Activated T-cell treated with anti-CD3 and anti-CD28 coated beads, Interleukin-2, amount 50 U/mL, for 48 hours (primary cell): Measurements from ENCODE around the gene PHKG2.

Experiments used
- DNase-seq, 2 experiments: peaks; one replicate each; pipeline ENCODE4 v3.0.0-alpha.2; 2020

PHKG2 gene

DNA sequence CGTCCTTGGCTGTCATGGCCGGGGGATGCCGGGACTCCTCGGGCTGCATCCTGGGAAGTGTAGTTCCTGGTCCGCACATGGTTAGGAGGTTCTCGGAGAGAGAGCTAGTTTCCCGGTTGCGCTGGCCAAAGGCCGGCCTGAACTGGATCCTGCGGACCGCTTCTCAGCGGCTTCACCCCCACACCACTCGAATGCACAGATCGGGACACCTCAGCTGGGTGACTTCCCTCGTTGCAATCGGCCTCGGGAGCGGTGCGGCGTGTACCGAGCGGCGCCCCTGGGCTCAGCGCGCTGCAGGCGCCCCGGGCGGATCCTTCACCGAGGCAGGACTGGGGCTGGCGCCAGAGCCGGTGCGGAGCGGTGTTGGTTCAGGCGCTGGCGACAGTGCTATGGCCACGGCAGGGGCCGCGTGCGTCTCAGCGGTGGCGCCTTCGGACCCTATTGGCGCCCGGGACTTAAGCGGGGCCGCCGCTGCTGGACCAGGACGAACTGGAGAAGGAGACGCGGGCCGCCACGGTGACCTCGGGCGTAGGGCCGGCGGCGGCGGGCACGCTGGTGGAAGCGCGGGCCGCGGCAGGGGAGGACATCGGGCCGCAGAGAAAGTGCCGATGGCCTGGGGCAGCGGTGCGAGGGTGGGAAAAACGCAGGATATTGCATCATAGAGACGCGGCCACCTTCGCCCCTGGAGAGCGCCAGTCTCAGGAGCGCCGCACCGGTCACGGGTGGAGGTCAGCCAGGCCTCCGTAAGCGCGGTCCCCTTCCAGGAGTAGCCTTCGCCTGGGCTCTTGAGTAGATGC, 27.4 kb downstream of the PHKG2 start:
- peak; percentile 76 to 80 for DNase-seq

DNA sequence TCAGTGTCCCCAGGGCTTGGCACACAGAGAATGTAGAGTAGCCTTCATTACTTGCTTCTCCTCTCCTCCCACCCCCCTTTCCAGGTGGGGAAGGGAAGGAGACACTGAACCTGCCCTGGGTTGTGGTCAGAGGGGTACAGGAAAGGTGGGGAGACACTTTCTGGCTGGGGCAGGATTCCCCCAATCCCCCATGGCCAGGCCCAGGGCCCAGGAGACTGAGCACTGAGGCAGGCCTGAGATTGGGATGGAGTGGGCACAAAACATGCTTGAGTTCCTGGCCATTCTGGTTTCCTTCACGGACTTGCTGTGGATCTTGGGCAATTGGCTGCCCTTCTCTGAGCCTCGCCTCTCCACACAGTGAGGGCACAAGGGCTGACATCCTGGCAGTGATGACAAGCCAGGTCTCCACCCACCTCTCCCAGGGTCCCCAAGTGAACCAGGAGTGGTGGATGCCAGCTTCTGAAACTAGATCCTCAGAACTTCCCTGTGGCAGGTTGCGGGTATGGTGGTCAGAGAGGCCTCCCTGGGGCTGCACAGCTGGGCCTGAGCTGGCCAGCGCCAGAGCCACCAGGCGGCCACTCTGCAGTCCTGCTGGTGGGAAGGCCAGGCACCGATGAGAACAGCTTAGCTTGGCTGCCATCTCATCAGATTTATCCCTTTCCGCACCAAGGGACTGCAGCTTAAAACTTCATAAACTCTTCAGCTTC, 29.5 kb downstream of the PHKG2 start:
- DNase-seq: no peak

DNA sequence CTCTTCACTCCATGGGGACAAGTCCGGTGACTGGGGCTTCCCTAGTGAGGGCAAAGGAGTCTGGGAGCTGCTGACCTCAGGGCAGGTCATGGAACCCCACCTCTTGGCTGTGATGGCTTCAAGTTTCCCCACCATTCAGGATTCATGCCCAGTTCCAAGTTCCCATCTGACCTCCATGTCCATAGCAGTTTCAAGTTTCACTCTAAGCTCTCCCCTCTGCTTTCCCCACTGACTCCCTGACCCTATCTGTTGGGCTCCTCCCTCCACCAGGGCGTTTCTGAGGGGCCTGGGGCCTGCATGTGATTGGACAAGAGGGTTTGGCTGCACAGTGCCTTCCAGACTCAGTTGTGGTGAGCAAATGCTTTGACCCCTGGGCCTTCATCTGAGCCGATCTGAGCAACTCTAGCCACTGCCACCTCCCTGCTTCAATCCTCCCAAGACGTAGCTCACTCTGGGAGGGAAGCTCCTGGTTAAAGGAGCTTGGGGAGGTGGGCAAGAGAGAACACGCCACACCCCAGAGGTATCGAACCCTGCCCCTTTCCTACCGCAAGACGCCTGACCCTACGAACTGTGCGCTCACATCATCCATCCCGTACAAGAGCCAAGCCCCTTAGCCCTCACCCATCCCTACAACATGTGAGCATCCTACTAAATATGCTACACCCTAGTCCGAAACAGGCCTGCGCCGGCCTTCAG, 30.5 kb downstream of the PHKG2 start:
- DNase-seq: no peak

DNA sequence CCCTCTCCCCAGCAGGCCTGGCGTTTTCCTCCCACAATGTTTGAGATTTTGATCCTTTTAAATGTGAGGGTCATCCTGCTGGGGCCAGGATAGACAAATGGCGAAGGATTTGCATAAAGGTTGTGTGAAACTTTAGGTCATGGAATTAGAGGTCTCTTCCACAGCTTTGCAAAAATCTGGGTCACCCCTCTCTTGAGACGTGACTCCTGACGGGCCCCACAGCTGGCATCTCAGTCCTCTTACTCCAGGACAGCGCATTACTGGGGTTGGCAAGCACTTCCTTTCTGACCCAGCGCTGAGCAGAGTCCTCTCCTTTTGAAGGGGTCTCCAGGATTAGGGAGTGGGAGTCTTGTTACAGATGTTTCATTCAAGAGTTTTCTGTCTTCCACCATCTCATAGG, 31.4 kb downstream of the PHKG2 start:
- no peak for DNase-seq

DNA sequence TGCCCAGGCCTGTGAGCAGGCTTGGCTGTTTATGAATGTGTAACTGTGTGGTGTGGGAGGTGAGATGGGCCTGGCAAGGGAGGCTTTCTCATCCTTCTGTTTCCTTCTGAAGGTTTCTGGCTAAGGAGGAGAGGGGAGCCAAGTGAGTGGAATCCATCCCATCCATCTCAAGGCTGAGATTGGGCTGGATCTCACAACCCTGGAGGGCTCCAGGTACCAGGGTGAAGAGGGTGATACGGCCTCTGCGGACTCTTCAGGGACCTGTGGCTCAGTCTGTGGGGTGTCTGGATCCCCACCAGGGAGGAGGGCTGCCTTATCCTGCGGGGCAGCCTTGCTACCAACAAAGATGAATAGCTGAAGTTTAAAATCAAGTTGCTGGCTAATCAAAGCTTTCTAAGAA, 31.8 kb downstream of the PHKG2 start:
- DNase-seq: no peak

DNA sequence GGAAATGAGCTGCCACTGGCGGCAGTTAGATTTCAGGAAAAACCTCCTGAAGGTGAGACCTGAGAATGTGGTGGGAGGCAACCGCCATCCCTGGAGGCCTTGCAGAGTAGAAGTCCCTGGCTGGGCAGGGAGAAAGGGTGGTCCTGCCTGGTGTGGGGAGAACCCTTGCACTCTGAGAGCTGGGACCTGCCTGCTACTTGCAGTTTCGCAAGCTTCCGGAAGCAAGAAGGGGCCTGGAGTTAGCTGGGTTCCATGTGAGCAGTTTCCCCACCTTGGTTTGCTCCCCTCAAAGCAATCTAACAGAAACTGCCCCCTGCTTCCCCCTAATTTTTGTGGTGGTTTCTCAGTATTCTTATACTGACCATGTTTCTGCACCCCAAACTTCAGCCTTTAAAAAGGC, 32.3 kb downstream of the PHKG2 start:
- DNase-seq: no peak

DNA sequence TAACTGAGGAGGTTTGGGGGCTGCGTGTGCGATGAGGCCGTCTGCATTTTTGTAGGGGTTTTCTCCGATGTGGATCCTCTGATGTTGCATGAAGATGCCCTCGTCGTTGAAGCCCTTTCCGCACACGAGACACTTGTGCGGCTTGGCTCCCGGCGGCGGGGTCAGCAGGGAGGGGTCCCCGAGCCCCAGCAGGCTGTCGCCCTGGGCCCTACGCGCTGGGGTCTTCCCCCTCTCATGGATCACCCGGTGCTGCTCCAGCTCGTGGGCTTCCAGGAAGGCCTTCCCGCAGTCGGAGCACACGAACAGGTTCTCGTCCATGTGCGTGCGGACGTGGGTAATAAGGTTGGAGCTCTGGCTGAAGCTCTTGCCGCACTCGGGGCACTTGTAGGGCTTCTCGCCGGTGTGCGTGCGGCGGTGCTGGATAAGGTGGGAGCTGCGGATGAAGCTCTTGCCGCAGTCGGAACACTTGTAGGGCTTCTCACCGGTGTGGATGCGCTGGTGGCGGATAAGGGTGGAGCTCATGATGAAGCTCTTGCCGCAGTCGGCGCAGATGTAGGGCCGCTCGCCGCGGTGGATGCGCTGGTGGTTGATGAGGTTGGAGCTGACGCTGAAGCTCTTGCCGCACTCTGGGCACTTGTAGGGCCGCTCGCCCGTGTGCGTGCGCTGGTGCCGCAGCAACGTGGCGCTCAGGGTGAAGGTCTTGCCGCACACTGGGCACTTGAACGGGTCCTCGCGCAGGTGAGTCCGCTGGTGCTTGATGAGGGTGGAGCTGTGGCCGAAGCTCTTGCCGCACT, 34.5 kb downstream of the PHKG2 start:
- DNase-seq: no peak

DNA sequence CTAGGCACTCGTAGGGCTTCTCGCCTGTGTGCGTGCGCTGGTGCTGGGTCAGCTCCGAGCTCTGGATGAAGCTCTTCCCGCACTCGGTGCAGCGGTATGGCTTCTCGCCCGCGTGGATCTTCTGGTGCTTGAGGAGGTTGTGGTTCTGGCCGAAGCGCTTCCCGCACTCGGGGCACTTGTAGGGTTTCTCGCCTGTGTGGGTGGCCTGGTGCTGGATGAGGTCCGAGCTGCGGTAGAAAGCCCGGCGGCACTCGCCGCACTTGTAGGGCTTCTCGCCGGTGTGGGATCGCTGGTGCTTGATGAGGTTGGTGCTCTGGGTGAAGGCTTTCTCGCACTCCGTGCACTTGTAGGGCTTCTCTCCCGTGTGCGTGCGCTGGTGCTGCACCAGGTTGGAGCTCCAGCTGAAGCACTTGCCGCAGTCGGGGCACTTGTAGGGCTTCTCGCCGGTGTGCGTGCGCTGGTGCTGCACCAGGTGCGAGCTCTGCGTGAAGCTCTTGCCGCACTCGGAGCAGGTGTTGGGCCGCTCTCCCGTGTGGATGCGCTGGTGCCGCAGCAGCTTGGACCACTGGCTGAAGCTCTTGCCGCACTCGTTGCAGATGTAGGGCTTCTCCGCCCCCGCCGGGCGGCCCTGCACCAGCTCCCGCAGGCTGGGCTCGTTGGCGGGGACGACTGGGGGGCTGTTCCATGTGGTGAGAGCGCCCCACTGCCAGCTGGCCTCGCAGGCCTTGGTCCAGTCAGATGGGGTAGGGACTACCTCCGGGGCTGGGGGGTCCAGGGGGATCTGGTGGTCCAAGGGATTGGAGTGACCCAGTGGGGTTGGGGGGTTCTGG, 35.3 kb downstream of the PHKG2 start:
- DNase-seq: no peak

DNA sequence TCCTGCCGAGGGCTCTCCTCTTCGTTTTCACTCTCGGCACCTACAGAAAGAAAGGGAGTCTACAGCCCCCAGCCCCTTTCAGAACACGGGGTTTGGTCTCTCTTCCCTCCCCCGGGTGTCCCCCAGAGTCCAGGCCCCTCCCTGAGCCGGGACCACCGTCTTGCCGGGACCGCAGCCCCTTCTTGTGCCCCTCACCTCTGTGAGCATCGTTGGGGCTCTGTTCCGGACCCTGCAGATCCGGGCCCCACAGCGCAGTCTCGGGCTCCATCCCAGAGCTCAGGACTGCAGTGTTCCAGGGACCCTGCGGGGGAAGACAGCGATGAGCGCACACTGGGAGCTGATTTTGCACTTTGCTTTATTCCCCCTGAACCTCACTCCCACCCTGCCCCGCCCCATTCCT, 36.0 kb downstream of the PHKG2 start:
- no peak for DNase-seq

DNA sequence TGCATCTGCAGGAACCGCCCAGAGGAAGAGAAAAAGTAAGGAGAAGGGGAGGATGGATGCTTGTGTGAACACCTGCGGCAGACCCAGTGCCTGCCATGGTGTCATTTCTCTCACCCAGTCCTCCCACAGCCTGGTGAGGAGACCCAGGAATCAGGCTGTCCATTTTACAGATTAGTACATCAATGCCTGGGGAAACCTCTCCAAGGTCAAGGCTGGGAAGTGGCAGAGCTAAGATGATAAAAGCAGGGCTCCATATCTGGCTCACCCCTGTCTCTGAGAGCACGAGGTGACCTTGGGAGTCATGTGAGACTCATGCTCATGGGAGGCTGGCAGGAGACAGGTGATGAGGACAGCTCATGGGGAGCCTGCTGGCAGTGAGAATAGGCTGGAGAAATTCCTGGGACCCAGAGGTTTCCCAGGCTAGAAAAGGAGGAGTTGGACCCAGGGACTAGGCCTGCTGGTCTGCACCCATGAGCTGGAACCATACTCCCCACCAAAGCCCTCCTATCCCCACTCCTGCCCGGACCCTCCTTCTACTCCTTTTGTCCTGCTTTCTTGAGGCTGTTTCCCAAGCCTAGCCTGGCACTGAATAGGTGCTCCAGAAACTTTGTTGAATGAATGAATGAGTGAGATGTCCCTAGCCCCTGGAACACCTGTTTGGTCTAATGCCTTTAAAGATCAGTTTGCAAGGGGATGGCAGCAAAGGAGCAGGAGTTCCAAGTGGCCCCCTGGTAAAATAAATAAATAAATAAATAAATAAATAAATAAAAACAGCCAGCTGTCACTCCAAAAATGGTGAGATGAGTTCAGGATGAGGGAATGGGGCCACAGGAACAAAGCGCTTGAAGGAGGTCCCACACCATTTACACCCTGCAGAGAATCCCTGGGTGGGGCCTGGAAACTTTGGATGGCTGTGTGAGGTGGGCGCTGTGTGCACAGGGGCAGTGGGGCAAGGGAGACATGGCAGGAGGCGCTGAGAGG, 37.2 kb downstream of the PHKG2 start:
- DNase-seq: no peak

DNA sequence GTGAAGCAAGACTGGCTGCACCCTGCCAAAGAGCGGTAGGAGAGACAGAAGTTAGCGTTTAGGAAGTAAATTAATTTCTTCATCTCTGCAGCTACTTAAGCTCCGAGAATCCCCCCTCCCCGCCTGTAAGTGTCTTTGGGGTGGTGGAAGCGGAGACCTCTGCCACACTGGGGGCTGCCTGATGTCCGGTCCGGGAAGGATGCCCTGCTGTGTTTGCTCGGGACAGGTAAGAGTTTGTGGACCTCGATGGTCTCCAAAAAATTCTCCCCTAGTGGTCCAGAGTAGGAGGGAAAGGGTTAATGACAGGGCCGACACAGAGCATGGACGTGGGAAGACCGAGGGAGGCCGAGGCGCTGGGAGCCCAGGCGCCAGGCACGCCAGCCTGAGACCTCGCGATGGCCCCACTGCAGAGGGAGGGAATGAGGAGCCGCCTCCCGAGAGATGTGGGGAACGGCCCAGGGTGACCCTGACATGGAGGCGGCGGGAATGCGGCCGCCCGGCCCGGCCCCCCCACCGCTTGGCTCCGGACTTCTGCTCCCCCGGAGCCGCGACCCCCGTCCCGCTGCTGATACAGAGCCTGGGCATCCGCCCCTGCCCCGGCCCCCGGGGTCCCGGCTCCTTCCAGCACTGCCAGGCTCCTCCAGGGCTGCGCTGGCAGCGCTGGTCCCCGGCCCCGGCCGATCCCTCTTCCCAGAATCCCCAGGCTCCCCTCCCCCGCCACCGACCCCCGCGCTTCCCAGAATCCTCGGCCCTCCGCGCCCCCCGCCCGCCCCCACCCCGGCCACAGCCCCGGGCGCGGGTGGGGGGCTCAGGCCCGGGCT, 38.1 kb downstream of the PHKG2 start:
- peak; percentile 45 for DNase-seq

DNA sequence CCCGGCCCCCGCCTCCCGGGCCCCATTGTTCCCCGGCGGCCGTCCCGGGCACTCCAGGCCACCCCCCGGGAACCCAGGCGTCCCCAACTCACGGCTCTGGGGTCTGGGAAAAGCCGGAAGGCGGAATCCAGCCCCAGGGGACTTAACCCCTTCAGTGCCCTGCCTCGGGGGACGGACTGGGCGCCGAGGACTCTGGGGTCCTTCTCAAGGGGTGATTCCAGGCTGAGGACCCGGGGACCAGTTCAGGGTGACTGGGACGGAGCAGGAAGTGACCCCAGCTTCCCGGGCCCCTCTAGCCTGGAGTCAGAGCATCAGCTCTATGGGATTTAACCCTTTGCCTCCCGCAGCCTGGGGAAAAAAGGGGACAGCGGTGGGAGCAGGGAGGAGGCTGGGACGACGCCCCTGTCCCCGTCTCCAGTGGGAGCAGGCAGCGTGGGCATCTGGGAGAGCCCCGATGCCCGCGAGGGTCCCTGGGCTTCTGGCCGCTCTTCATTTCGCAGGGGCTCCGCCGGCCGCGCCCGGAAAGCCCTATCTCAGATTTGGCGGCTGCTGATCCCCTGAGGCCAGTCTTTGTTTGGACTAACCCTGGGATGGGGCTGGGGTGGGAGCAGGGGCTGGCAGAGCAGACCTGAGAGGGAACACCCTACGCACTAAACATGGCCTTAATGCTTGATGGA, 38.8 kb downstream of the PHKG2 start, which contains the start of gene ZNF629:
Gene ZNF629 (minus strand): TSS at position 270 of the 677 bp plus-strand sequence. CDS start 2,723 bp downstream, outside the sequence.
- DNase-seq: peak; percentile 56 to 60

DNA sequence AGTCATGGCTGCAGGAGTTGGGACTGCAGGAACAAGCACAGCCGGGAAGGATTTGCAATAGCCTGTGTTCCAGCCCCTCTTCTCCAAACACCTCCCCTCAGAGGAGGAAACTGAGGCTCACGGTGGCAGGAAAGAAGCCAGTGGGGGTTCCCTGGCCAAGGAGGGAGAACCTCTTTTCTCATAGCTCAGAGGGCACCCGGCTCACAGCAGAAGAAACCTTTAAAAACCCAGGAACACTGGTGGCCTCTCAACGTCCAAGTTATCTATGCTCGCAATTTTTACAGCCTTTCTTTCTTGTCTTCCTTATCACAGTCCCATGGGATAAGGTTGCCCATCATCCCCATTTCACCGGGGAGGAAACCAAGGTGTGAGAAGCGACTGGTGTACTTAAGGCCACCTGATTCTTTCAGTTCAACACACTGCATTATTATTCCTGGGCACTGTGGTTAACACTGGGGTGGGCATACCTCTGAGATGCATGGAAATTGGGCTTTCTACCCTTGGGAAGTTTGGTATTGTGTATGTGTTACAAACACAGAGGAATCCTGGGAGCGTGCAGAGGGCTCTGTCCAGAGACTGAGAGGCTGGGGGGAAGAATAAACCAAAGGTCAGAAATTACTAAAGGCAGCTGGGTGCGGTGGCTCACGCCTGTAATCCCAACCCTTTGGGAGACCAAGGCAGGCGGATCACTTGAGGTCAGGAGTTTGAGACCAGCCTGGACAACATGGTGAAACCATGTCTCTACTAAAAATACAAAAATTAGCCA, 39.6 kb downstream of the PHKG2 start:
- DNase-seq: no peak

DNA sequence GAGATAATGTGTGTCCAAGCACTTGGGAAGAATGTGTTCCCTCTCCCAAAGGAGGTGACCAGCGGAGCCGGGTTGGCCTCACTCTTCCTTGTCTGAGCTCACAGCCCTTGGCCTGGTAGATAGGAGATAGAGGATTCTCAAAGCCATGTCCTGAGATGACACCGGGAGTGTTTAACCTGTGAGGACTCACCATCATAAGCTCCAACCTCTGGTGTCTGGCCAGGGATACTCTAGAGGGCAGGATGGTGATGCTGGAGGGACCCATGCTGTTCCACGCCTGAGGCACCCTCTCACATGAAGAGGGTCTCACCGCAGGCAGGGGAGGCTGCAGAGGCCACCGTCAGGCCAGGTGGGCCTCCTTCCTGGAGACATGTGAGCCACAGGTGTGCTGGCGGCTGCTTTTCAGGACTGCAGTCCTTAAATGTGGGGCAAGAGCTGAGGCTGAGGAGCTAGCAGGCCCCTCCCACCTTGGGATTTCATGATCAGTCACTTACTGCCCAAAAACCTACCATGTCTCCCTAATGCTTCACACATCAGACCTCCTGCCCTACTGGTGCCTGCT, 45.4 kb downstream of the PHKG2 start:
- DNase-seq: no peak

DNA sequence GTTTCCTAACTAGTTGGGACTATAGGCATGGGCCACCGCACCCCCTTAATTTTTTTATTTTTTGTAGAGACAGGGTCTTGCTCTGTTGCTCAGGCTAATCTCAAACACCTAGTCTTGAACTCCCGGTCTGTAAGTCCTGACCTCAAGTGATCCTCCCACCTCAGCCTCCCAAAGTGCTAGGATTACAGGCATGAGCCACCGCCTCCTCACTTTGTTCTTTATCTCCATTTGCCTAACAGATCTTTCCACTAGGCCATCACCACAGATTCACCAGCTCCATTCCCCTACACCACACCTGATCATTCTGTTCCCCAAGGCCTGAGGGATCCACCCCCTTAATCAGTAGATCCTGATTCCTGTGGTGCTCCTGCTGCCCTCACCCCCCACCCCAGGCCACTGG, 46.4 kb downstream of the PHKG2 start:
- no peak for DNase-seq

DNA sequence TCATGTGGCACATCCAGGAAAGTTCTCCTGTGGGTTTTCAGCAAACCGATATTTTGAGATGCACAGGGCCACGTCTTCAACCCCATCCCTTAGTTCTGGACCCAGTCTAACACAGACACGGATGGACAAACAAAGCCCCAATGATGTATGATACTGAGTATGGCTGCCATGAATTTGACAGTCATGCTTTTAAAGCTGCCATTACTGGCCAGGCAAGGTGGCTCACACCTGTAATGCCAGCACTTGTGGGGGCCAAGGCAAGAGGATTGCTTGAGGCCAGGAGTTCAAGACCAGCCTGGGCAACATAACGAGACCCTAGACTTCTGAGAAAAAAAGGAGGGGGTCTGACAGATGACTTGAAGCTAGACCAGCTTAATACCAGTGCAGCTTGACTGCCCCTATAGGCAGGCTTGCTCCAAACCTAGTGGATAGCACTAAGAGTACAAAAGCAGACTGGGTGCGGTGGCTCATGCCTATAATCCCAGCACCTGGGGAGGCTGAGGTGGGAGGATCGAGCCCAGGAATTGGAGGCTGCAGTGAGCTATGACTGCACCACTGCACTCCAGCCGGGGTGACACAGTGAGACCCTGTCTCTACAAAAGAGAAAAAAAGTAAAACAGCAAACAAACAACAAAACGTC, 49.6 kb downstream of the PHKG2 start:
- no peak for DNase-seq
